GM12878 (cell line): ENCODE results near the gene CADPS. TPM values are rescaled to one million over a fixed set of nuclear protein-coding genes. Genes with fewer than 3 reads are reported as not detected.

Source experiments
- ATAC-seq: fragments of 200-7000 bp; cut with Tn5 transposase; 3 replicates; pipeline ENCODE4 v1.9.1; 2020; ENCODE audit warnings: mild to moderate bottlenecking, moderate library complexity
- BruUV-seq: library from RNA; stranded (reverse); fragments of 400-500 nt; replicated peaks from 2 replicates; lab custom pipeline; 2021; lab: Mats Ljungman, UMichigan
- CTCF ChIA-PET: fragments of 300-600 bp; sonication (Branson Sonifier 250); formaldehyde crosslinking; extraction: SDS; loops from one replicate; lab custom pipeline; 2021; ENCODE audit warnings: inconsistent platforms; lab: Yijun Ruan, JAX
- POLR2A ChIA-PET: fragments of 350-600 bp; formaldehyde crosslinking; extraction: SDS; loops from one replicate; lab custom pipeline; 2021; ENCODE audit warnings: inconsistent platforms; lab: Charles Lee
- RAD21 ChIA-PET: fragments of 300-600 bp; sonication (Branson Sonifier 250); formaldehyde crosslinking; loops from one replicate; lab custom pipeline; 2023; ENCODE audit warnings: antibody characterized with exemption; ENCODE audit not compliant: unreplicated experiment; lab: Charles Lee
- SMC1A ChIA-PET: fragments of 300-600 bp; sonication (Branson Sonifier 250); formaldehyde crosslinking; loops from one replicate; lab custom pipeline; 2023; ENCODE audit not compliant: unreplicated experiment, uncharacterized antibody; lab: Charles Lee
- DNase-seq: peaks from one replicate; pipeline ENCODE4 v3.0.0-alpha.2; 2011; ENCODE audit warnings: low read depth, low spot score
- FAIRE-seq: peaks from 3 replicates; lab custom pipeline; 2011; peaks lifted over from hg19 to GRCh38; lab: Jason Lieb, UNC
- H2AFZ ChIP-seq: 2 replicates; pipeline ENCODE4 v1.6.0; 2011; ENCODE audit warnings: low read depth, low read length, control low read depth; ENCODE audit not compliant: control insufficient read depth
- H3K27ac ChIP-seq: 2 replicates; pipeline ENCODE4 v1.5.1; 2011; ENCODE audit warnings: control low read depth; ENCODE audit not compliant: control insufficient read depth, insufficient read depth
- H3K27me3 ChIP-seq, 2 experiments: replicated peaks in 1 of 2; 2 replicates each; pipeline versions ENCODE4 v1.6.0 to v1.6.1; 2011; ENCODE audit warnings: low read length in 1 of 2; ENCODE audit not compliant: control insufficient read depth in 2 of 2, insufficient read depth in 2 of 2
- H3K36me3 ChIP-seq, 2 experiments: 2 replicates each; pipeline ENCODE4 v1.5.1; 2011; ENCODE audit warnings: low read length in 1 of 2; ENCODE audit not compliant: control insufficient read depth in 2 of 2, insufficient read depth in 2 of 2
- H3K4me1 ChIP-seq: 2 replicates; pipeline ENCODE4 v1.6.1; 2011; ENCODE audit warnings: mild to moderate bottlenecking, low read length, moderate library complexity, mixed read lengths; ENCODE audit not compliant: control insufficient read depth, insufficient read depth
- H3K4me2 ChIP-seq: 2 replicates; pipeline ENCODE4 v1.6.0; 2011; ENCODE audit warnings: control low read depth; ENCODE audit not compliant: control insufficient read depth, insufficient read depth
- H3K4me3 ChIP-seq: fragments of 200-600 bp; sonication (generic); 2 replicates; pipeline ENCODE4 v1.5.1; 2016
- H3K79me2 ChIP-seq: 2 replicates; pipeline ENCODE4 v1.6.0; 2011; ENCODE audit warnings: low read length; ENCODE audit not compliant: control insufficient read depth, insufficient read depth
- H3K9ac ChIP-seq: 2 replicates; pipeline ENCODE4 v1.8.0; 2011; ENCODE audit warnings: low read length, control low read depth, mixed read lengths; ENCODE audit not compliant: control insufficient read depth, insufficient read depth
- H3K9me3 ChIP-seq: replicated peaks from 3 replicates; pipeline ENCODE4 v1.5.1; 2011; ENCODE audit warnings: mild to moderate bottlenecking, low read length; ENCODE audit not compliant: control insufficient read depth, insufficient read depth
- H4K20me1 ChIP-seq: 2 replicates; pipeline ENCODE4 v1.6.0; 2011; ENCODE audit not compliant: control insufficient read depth, insufficient read depth
- ASH2L ChIP-seq: fragments of 300-600, 200-600 bp; sonication (generic); IDR thresholded peaks from 2 replicates; pipeline ENCODE4 v1.6.1; 2017; ENCODE audit warnings: low read depth, mild to moderate bottlenecking, borderline replicate concordance
- ETV6 ChIP-seq, 2 experiments: fragments of 450-650 bp in 1 of 2; IDR thresholded peaks in 1 of 2; conservative IDR thresholded peaks in 1 of 2; 2 replicates each; pipeline ENCODE4 v1.6.1; 2014; ENCODE audit warnings: antibody characterized with exemption in 1 of 2, borderline replicate concordance in 1 of 2, low read depth in 1 of 2, mild to moderate bottlenecking in 1 of 2, moderate library complexity in 1 of 2
- JUND ChIP-seq: IDR thresholded peaks from 2 replicates; pipeline ENCODE4 v1.6.1; 2012; ENCODE audit warnings: low read depth, mild to moderate bottlenecking, low read length, improper control_type of control experiment, moderate library complexity
- KAT2A ChIP-seq: conservative IDR thresholded peaks from 2 replicates; pipeline ENCODE4 v1.6.1; 2011; ENCODE audit warnings: low read depth, low read length; ENCODE audit not compliant: control insufficient read depth
- PAX8 ChIP-seq: fragments of 450-650 bp; IDR thresholded peaks from 2 replicates; pipeline ENCODE4 v1.6.1; 2017; ENCODE audit warnings: mild to moderate bottlenecking, moderate library complexity
- TAF1 ChIP-seq: IDR thresholded peaks from 2 replicates; pipeline ENCODE4 v1.6.1; 2011; ENCODE audit warnings: mild to moderate bottlenecking, low read depth, low read length, borderline replicate concordance
- TBL1XR1 ChIP-seq: IDR thresholded peaks from 2 replicates; pipeline ENCODE4 v1.6.1; 2012; ENCODE audit warnings: low read depth, low read length, improper control_type of control experiment
- ZBED1 ChIP-seq: IDR thresholded peaks from 2 replicates; pipeline ENCODE4 v1.6.1; 2016; ENCODE audit warnings: borderline replicate concordance
- ZNF207 ChIP-seq: fragments of 450-650 bp; IDR thresholded peaks from 2 replicates; pipeline ENCODE4 v1.6.1; 2014; ENCODE audit warnings: antibody characterized with exemption, mild to moderate bottlenecking, borderline replicate concordance
- ZSCAN29 ChIP-seq: fragments of 450-650 bp; IDR thresholded peaks from 2 replicates; pipeline ENCODE4 v1.6.1; 2017; ENCODE audit warnings: mild to moderate bottlenecking, moderate library complexity
- WGBS: methylation state at CpG from one replicate; pipeline ENCODE4 v1.1.6; 2016; ENCODE audit warnings: low lambda C conversion rate; ENCODE audit not compliant: insufficient replicate concordance, insufficient coverage; ENCODE audit errors: missing lambda C conversion rate; 5-methylcytosine and 5-hydroxymethylcytosine counted together
- in situ Hi-C: fragments of 300-500 bp; cut with MboI; formaldehyde crosslinking; loops from 9 replicates; pipeline ENCODE4 v1.14.3; 2018; ENCODE audit warnings: mixed read lengths
- intact Hi-C: fragments of 100-400 bp; cut with micrococcal nuclease; formaldehyde crosslinking; loops from one replicate; pipeline ENCODE4 v1.14.2; 2022; ENCODE audit not compliant: unreplicated experiment
- polyA plus RNA-seq, 11 experiments: library from polyadenylated mRNA; depleted of rRNA in 4 of 11; unstranded in 6 of 11; stranded (reverse) in 5 of 11; fragments of >200 nt; fragmentation: Nextera tagmentation in 4 of 11; fragmentation: Illumina TruSeq in 1 of 11; extraction: Ambion mirVana in 4 of 11; extraction: Trizol in 1 of 11; gene quantifications; 1 replicate in 1 of 11; 2 replicates in 10 of 11; pipeline versions ENCODE4 v1.2.1 to v1.2.3, GENCODE V29; 2011 to 2016; ENCODE audit warnings: inconsistent platforms in 2 of 11, missing spikeins in 2 of 11, low read depth in 1 of 11
- total RNA-seq, 4 experiments: library from RNA; depleted of rRNA in 3 of 4; stranded (reverse); fragments of >200 nt in 3 of 4; fragmentation: Illumina TruSeq in 1 of 4; extraction: Trizol in 1 of 4; gene quantifications; 2 replicates each; pipeline versions ENCODE4 v1.2.1 to v1.2.3, GENCODE V29; 2013 to 2021
- TF ChIP-seq, protein P1 (sequence below): IDR thresholded peaks from 2 replicates; pipeline ENCODE4 v1.6.1; 2011; ENCODE audit warnings: low read depth, low read length, improper control_type of control experiment, borderline replicate concordance
- TF ChIP-seq, protein P2 (sequence below): fragments of 450-650 bp; IDR thresholded peaks from 2 replicates; pipeline ENCODE4 v1.6.1; 2017; ENCODE audit warnings: low read depth, mild to moderate bottlenecking, moderate library complexity
- TF ChIP-seq, protein P3 (sequence below): fragments of 150-350 bp; IDR thresholded peaks from 2 replicates; pipeline ENCODE4 v1.6.1; 2014; ENCODE audit warnings: mild to moderate bottlenecking, low read depth, low read length

The CADPS gene
- total and polyA plus RNA-seq, 10 of the 15 experiments (the other 5 are each of a cell fraction or from before 2014, with no cell fraction given) = 0.20 TPM; not detected in 9

DNA sequence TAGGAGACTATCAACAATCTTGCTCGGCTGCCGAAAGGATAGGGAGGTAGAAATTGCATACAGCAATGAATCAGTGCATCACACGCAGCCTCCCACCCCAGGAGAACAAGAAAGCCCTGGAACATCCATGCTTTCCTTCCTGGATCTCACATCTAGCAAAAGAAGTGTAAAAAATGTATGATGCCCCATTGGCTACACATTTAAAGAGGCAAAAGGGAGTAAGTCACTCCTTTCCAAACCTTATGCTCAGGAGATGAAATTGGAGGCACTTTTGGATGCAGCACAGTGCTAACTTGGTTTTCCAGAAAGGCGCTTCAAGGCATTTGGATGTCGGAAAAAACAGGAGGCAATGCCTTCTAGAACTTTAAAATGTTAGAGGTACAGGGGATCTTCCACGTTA, 469.6 kb downstream of the CADPS start:
- no peaks in the 10 kb centered on the region for H3K79me2 ChIP-seq
- H2AFZ ChIP-seq = no peak overlapping the region
- no peak for TF ChIP-seq PAX8
- no peak for TF ChIP-seq ZBED1
- no peak for TF ChIP-seq KAT2A
- TF ChIP-seq, protein P1, sequence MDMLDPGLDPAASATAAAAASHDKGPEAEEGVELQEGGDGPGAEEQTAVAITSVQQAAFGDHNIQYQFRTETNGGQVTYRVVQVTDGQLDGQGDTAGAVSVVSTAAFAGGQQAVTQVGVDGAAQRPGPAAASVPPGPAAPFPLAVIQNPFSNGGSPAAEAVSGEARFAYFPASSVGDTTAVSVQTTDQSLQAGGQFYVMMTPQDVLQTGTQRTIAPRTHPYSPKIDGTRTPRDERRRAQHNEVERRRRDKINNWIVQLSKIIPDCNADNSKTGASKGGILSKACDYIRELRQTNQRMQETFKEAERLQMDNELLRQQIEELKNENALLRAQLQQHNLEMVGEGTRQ = no peak
- TF ChIP-seq ETV6 (conservative IDR thresholded peaks at IDR 0.05 in 1 of 2, IDR thresholded peaks at IDR 0.05 in 1 of 2; ENCODE audit: borderline replicate concordance in 1 of 2, low read depth in 1 of 2) = no peak
- TF ChIP-seq ZNF207 = no peak
- TF ChIP-seq TBL1XR1 = no peak
- TF ChIP-seq JUND = no peak
- no peak for TF ChIP-seq TAF1
- TF ChIP-seq ZSCAN29 = no peak
- TF ChIP-seq, protein P2, sequence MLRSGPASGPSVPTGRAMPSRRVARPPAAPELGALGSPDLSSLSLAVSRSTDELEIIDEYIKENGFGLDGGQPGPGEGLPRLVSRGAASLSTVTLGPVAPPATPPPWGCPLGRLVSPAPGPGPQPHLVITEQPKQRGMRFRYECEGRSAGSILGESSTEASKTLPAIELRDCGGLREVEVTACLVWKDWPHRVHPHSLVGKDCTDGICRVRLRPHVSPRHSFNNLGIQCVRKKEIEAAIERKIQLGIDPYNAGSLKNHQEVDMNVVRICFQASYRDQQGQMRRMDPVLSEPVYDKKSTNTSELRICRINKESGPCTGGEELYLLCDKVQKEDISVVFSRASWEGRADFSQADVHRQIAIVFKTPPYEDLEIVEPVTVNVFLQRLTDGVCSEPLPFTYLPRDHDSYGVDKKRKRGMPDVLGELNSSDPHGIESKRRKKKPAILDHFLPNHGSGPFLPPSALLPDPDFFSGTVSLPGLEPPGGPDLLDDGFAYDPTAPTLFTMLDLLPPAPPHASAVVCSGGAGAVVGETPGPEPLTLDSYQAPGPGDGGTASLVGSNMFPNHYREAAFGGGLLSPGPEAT = no peak
- TF ChIP-seq, protein P3, sequence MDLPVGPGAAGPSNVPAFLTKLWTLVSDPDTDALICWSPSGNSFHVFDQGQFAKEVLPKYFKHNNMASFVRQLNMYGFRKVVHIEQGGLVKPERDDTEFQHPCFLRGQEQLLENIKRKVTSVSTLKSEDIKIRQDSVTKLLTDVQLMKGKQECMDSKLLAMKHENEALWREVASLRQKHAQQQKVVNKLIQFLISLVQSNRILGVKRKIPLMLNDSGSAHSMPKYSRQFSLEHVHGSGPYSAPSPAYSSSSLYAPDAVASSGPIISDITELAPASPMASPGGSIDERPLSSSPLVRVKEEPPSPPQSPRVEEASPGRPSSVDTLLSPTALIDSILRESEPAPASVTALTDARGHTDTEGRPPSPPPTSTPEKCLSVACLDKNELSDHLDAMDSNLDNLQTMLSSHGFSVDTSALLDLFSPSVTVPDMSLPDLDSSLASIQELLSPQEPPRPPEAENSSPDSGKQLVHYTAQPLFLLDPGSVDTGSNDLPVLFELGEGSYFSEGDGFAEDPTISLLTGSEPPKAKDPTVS = no peak
- no peak for TF ChIP-seq ASH2L
- H3K9me3 ChIP-seq = no peaks in the 10 kb centered on the region
- ChIA-PET RAD21 (no interaction called here), POLR2A (no interaction called here), SMC1A (no interaction called here), CTCF (no interaction called here)
- no peak for FAIRE-seq
- no peaks in the 10 kb centered on the region for H4K20me1 ChIP-seq
- in situ Hi-C loops = no loop called here
- H3K36me3 ChIP-seq = no peaks in the 10 kb centered on the region
- H3K9ac ChIP-seq = no peak overlapping the region
- BruUV-seq = no TSS peak
- no peak overlapping the region for H3K4me2 ChIP-seq
- intact Hi-C loops = no loop called here
- no peak for ATAC-seq
- 24% methylated on average over 6 of the region's 6 CpGs for WGBS
- H3K4me1 ChIP-seq = no peaks in the 10 kb centered on the region
- H3K27me3 ChIP-seq = no peaks in the 10 kb centered on the region; a peak in 1 of 4 replicates
- no peak for DNase-seq
- H3K4me3 ChIP-seq = no peak overlapping the region
- H3K27ac ChIP-seq = no peak overlapping the region
